ENCODE results near the gene HINT2.
A peak's percentile ranks its signal among the peaks of the same experiment; 100 is the strongest.

Gene HINT2

GRCh38 chr9:35774907-35775635 lies 39.8 kb downstream of the HINT2 start:
- peak; percentile 19 for DNase-seq

- no peak for DNase-seq
Measured at GRCh38 chr9:35771943-35772342, 42.9 kb downstream of the HINT2 start.

DNA sequence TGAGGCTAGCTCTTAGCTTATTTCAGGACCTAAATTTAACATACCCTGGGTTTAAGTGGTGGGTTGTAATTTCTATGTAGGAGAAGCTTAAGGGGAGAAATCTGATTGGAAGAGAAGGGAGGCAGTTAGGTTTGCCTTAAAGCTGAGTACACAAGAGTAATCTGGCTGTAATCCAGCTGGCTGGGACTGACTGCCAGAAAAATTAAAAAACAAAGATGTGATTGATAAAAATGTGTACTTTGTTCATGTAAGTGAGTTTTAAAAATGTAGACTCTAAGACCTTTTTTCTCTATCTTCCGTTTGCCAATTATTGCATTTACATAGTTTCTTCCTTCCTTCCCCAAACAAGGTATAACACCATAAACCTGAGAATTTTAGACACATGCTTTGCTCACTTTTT lies 43.3 kb downstream of the HINT2 start:
- DNase-seq: no peak

GRCh38 chr9:35771075-35771433 lies 43.8 kb downstream of the HINT2 start:
- DNase-seq: no peak

DNA sequence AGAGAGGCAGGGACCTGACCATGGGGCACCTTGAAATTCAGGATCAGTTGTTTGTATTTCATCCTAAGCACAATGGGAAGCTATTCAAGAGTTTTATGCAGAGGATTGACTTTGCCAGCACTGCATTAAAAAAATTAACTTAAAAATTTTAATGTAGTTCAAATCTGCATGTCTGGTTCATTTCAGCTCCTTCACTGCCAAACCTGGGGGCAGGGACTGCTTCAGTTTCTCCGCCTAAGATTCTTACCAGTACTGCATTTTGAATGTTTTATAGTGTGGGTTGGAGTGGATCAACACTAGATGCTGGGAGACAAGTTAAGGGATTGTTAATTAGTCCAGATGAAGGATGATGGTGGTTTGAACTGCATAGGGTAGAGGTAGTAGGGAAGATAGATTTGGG lies 45.1 kb downstream of the HINT2 start:
- no peak for DNase-seq

GRCh38 chr9:35767458-35767857 lies 47.4 kb downstream of the HINT2 start:
- no peak for DNase-seq

DNA sequence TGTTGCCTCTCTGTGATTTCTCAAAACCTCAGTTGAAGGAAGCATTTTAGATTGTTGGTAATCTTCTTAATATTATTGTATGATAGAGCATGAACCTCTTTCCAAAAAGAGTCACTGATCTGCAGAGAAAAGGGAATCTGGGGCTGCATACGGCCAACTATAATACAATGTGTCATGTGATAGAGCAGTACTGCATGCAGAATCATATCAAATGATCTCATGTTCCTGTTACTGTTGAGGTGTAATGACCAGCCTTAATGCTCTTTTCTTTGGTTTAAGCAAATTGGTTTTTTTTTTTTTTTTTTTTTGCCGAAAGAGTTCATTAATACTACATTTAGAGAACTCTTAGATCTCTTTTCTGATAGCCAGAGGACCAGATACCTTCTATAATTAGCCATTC lies 47.8 kb downstream of the HINT2 start:
- DNase-seq: no peak

DNA sequence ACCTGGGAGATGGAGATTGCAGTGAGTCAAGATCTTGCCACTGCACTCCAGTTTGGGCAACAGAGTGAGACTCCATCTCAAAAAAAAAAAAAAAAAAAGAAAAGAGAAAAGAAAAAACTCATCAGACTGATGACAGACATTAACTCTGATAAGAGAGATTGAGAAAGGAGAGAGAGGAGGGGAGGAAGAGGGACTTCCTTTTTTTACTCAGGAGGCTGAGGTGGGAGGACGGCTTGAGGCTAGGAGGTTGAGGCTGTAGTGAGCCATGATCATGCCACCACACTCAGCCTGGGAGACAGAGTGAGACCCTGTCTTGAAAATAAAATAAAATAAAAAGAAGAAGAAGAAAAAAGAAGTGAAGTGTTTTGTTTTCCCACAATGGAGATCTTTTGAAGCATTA lies 51.0 kb downstream of the HINT2 start:
- no peak for DNase-seq

DNA sequence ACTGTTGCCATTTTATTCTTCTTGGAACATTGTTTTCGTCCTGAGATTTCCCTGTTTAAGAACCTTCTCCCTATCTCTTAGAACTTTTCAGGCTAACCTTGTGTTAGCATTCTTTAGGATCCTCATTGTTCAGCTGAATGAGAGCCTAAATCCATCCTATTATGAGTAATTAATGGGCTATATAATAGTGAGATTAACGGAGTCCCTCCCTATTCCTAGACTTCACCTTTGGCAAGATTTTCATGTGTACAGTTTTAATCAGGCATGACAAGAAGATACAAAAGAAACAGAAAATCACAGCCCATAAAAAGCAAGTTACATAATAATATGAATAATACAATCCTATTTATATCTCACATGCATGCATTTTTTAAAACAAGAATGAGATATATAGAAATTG lies 51.7 kb downstream of the HINT2 start:
- no peak for DNase-seq

All from NCI-H2227 treated with DMSO at 0.1 percent for 48 hours (cell line).